Measurements from ENCODE around the gene TRAF1.

The TRAF1 gene

GRCh38 chr9:120949290-120949689 is 22.7 kb upstream of the TRAF1 start:
- no peak overlapping the region for H3K4me3 ChIP-seq (ENCODE audit: low read depth, low read length)
- DNase-seq (ENCODE audit: low read depth), result no peak
- no peak for TF ChIP-seq CTCF (IDR thresholded peaks at IDR 0.05; ENCODE audit: insufficient read depth, low read depth, low read length, missing control alignments)

GRCh38 chr9:120948824-120949223 is 22.2 kb upstream of the TRAF1 start:
- H3K4me3 ChIP-seq (ENCODE audit: low read depth, low read length), result no peak overlapping the region
- TF ChIP-seq CTCF (IDR thresholded peaks at IDR 0.05; ENCODE audit: insufficient read depth, low read depth, low read length, missing control alignments), result no peak
- DNase-seq (ENCODE audit: low read depth), result no peak

GRCh38 chr9:120947222-120947621 is 20.6 kb upstream of the TRAF1 start:
- TF ChIP-seq CTCF (IDR thresholded peaks at IDR 0.05; ENCODE audit: insufficient read depth, low read depth, low read length, missing control alignments), result no peak
- no peak for DNase-seq (ENCODE audit: low read depth)
- H3K4me3 ChIP-seq (ENCODE audit: low read depth, low read length), result no peak overlapping the region

- TF ChIP-seq CTCF (IDR thresholded peaks at IDR 0.05; ENCODE audit: insufficient read depth, low read depth, low read length, missing control alignments), result no peak
- DNase-seq (ENCODE audit: low read depth), result no peak
- H3K4me3 ChIP-seq (ENCODE audit: low read depth, low read length), result no peak overlapping the region
Observed at GRCh38 chr9:120946259-120946658, 19.7 kb upstream of the TRAF1 start.

- no peak for TF ChIP-seq CTCF (IDR thresholded peaks at IDR 0.05; ENCODE audit: insufficient read depth, low read depth, low read length, missing control alignments)
- no peak overlapping the region for H3K4me3 ChIP-seq (ENCODE audit: low read depth, low read length)
- no peak for DNase-seq (ENCODE audit: low read depth)
Observed at GRCh38 chr9:120944948-120945347, 18.4 kb upstream of the TRAF1 start.

- no peak for TF ChIP-seq CTCF (IDR thresholded peaks at IDR 0.05; ENCODE audit: insufficient read depth, low read depth, low read length, missing control alignments)
- DNase-seq (ENCODE audit: low read depth), result peak; percentile 73
- no peak overlapping the region for H3K4me3 ChIP-seq (ENCODE audit: low read depth, low read length)
Observed at GRCh38 chr9:120944434-120944843, 17.8 kb upstream of the TRAF1 start.

- no peak for DNase-seq (ENCODE audit: low read depth)
- H3K4me3 ChIP-seq (ENCODE audit: low read depth, low read length), result no peak overlapping the region
- TF ChIP-seq CTCF (IDR thresholded peaks at IDR 0.05; ENCODE audit: insufficient read depth, low read depth, low read length, missing control alignments), result no peak
Observed at GRCh38 chr9:120942186-120943001, 15.8 kb upstream of the TRAF1 start.

Measured in GM12865 (cell line).